Globus pallidus (tissue), 1 donor: Measurements from ENCODE around the gene PHF3.

ENCODE experiments used
- DNase-seq: peaks from one replicate; pipeline ENCODE4 v3.0.0-alpha.2; 2015; ENCODE audit warnings: low spot score

The PHF3 gene

GRCh38 chr6:63635588-63636517, at the start of gene PHF3:
Gene PHF3, plus strand, starts transcription at chr6:63635802. Its CDS starts 10,750 bp downstream, at chr6:63646552.
- peak; percentile 95 for DNase-seq

DNA sequence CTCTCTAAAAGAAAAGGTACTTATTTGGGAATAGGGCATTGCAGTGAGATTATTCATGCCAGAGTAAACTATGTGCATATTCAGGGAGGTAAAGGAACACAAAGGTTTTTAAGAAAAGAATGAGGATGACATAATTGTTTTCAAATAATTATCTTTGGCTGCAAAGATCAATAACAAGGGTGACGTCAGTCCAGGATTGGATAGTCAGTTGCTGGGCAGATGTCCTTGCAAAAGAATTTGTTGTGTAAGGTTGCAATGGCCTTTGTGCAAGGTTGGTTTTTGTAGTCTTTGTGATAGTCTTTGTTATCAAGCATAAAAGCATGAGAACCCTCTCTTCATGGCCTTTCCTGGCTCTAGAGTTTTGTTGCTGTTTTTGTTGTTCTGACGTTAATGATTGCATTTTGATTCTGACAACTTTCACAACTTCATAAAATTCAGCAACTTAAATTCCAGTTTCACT, 45.6 kb upstream of the PHF3 start:
- no peak for DNase-seq

DNA sequence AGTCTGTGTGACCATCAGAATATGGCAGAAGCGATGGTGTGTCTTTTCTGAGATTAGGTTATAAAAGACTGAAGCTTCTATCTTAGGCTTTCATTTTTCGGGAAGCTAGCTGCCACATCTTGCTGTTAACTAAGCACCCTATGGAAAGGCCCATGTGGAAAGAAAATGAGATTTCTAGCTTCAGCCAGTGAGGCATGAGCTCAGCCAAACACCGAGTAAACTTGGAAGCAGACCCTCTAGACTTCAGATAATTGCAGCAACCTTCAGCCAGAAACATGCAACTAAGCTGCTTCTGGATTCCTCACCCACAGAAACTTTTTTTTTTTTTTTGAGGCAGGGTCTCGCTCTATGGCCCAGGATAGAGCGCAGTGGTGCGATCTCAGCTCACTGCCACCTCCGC, 42.7 kb upstream of the PHF3 start:
- DNase-seq = no peak

DNA sequence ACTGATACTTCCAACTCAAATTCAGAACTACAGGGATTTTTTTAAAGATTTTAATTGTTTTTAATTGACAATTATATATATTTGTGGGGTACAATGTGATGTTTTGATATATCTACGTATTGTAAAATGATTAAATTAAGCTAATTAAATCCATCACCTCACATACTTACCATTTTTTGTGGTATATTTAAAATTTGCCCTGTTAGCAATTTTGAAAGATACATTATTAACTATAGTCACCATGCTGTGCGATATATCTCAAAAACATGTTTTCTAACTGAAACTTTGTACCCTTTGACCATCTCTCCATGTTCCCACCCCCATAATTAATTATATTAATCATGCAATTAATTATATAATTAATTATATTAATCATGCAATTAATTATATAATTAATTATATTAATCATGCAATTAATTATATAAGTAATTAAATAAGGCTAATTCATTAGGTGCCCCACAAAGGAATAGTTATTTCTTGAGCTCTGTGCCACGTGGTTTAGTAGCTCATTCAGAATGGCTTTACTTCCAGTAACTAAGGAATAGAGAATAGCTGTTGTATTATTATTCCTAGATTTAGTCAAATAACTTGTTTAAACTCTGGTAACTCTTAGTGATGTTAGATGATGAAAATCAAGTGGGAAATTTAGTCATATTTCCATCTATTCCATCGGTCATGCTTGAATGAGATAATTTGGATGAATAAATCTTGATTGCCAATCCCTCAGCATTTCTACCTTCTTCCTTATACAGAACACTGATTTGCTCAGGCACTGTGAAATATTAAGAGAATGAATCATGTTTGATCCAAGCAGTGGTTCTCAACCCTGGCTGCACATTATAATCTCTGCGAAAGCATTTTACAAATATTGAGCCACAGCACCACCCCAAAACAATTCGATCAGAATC, 38.2 kb upstream of the PHF3 start:
- no peak for DNase-seq

- peak; percentile 84 for DNase-seq
Measured at GRCh38 chr6:63598049-63599036, 37.3 kb upstream of the PHF3 start.

DNA sequence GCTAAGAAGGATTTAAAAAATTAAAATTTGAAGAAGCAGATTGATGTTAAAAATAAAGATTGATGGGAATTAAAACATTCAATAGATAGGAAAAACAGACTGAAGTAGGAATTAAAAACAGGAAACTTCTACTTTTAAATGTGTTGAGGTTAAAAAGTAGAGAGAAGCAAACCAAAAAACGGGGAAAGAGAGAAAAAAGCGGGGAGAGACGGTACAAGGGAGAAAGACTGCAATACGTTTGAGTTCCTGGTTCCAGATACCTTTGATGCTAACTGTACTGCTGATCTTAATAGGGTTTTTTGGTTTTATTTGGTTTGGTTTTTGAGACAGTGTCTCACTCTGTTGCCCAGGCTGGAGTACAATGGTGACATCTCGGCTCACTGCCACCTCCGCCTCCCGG, 36.4 kb upstream of the PHF3 start:
- no peak for DNase-seq

DNA sequence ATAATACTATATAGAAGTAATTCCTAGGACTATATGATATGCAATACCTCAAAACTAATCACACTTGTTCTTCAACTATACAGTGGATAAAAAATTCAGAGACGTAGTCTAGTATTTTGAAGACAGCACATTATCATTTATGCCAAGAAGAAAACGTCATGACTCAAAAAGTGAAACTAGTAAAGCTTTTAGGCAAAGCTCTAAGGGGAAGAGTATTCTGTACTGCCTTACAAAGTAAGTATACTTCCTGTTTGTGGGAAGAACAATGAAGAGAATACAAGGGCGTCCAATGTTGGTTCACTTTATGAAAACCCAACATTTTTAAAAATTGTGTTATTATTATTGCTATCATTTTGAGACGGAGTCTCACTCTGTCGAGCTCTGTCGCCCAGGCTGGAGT, 35.5 kb upstream of the PHF3 start:
- no peak for DNase-seq

- no peak for DNase-seq
Measured at GRCh38 chr6:63609231-63609630, 26.4 kb upstream of the PHF3 start.

DNA sequence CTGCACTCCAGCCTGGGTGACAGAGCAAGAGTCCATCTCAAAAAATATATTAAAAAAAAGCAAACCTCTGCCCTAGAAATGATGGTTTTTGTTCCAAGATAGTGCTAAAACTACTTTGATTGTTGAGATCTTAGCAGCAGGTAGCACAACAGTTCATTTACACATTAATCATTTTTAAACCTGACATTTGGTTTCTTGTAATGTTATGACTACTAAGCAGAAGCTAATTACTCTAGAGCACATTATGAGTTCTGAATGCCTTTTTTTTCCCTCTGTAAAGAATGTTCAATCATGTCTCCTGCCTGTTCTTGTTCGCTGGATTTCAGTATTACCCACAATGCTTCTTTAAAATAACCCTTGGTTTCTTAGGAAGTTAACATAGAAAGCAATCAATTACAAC, 24.7 kb upstream of the PHF3 start:
- no peak for DNase-seq

DNA sequence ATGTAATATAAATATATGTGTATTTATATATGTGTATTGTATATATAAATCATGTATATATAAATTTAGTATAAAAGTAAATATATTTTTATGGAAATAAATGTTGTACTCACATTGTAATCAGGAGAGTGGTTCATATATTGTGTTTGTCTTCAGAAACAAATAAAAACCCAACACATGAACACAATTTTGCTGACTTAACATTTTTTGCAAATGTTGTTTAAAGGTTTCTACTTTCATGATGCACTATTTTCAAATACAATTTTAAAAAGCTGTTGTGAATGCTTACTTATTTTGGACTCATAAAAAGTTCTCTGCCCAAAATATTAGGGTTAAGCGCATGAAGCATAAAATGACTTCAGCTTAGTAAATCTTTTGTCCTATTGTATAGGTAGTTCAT, 24.0 kb upstream of the PHF3 start:
- DNase-seq = no peak

- DNase-seq = no peak
Measured at GRCh38 chr6:63615590-63615989, 20.0 kb upstream of the PHF3 start.

GRCh38 chr6:63624091-63624490, 11.5 kb upstream of the PHF3 start:
- no peak for DNase-seq

DNA sequence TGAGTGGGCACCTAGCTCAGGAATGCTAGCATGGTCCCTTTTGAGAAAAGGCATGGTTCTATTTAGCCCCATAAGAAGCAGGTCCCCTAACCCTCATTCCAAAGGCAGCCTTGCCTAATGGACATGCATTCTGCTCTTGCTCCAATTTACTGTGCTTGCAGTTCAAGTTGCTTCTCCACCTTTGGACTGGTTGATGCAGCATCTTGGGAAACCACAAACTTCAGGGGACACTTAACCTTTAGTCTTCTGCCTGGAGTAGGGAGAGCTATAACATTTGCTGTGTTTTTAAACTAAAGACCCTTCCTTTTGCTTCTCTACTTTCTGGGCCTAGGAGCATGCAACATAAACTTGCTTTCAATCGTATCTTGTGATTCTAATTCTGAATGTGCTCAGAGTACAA, 5.1 kb upstream of the PHF3 start:
- DNase-seq = no peak

DNA sequence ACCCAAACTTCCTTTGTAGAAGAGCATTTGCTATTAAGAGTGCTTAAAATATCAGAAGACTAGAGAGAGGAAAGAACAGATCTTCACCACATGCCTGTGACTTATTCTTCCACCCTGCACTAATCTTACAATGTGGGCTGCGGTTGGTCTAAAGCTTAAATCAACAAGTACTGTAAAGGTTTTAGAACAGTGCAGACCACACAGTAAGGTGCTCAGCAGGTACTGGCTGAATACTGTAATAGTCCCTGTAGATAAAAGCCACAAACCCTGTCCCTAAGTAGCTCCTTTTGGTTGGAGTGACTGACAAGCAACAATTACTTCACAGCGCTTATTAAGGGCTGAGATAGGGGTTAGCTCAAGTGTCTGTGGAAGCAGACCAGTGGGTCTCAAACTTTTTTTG, 972 bp upstream of the PHF3 start:
- no peak for DNase-seq

GRCh38 chr6:63635215-63635587, 401 bp upstream of the PHF3 start:
- DNase-seq = no peak

DNA sequence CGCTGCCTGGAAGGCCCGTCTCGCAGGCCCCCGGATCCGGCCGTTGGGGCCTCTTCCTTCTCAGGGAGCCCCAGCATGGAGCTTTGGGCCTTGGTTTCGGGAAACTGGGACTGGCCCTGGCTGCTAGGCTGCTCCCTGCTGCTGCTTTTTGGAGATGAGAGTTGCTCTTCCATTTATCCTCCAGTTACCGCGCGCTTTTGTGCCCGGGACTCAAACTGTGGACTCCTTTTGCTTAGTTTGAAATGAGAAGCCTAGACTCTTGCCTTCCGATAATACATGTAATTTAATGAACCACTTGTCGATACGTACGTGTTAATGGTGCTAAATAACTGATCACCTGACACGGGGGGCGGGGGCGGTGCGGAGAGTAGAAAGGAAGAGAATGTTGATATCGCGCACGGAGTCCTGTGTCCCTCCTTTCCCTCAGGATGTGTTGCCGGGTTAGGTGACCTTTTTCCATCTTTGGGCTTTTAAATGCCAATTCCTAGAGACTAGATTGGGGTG, 968 bp downstream of the PHF3 start:
- DNase-seq = peak; percentile 72

- no peak for DNase-seq
Measured at GRCh38 chr6:63637865-63638445, 2.4 kb downstream of the PHF3 start.

- no peak for DNase-seq
Measured at GRCh38 chr6:63640062-63640461, 4.5 kb downstream of the PHF3 start.

- no peak for DNase-seq
Measured at GRCh38 chr6:63643862-63644261, 8.3 kb downstream of the PHF3 start.

GRCh38 chr6:63644668-63645326, 9.2 kb downstream of the PHF3 start:
- no peak for DNase-seq

- no peak for DNase-seq
Measured at GRCh38 chr6:63649269-63649668, 13.7 kb downstream of the PHF3 start.
